Ishikawa (cell line): ENCODE measurements around the gene NEDD1.

Experiments used
- EP300 ChIP-seq: IDR thresholded peaks from 2 replicates; pipeline ENCODE4 v1.6.1; 2012; ENCODE audit warnings: borderline replicate concordance
- FOXM1 ChIP-seq: IDR thresholded peaks from 2 replicates; pipeline ENCODE4 v1.6.1; 2012; ENCODE audit warnings: low read depth, borderline replicate concordance
- TF ChIP-seq, protein P1 (sequence below): IDR thresholded peaks from 2 replicates; pipeline ENCODE4 v1.6.1; 2012
- TF ChIP-seq, protein P2 (sequence below): IDR thresholded peaks from 2 replicates; pipeline ENCODE4 v1.6.1; 2012; ENCODE audit warnings: low read depth, mild to moderate bottlenecking

DNA sequence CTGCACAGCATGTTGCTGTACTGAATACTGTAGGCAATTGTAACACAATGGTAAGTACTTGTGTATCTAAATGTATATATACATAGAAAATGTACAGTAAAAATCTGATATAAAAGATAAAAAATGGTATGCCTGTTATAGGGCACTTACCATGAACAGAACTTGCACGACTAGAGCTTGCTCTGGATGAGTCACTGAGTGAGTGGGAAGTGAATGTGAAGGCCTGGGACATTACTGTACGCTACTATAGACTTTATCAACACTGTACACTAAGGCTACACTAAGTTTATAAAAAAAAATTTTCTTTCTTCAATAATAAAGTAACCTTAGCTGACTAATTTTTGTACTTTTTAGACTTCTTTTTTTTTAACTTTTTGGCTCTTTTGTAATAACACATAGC, 24.2 kb upstream of the NEDD1 start:
- no peak for TF ChIP-seq FOXM1
- TF ChIP-seq, protein P1, sequence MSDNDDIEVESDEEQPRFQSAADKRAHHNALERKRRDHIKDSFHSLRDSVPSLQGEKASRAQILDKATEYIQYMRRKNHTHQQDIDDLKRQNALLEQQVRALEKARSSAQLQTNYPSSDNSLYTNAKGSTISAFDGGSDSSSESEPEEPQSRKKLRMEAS: no peak
- no peak for TF ChIP-seq EP300
- TF ChIP-seq, protein P2, sequence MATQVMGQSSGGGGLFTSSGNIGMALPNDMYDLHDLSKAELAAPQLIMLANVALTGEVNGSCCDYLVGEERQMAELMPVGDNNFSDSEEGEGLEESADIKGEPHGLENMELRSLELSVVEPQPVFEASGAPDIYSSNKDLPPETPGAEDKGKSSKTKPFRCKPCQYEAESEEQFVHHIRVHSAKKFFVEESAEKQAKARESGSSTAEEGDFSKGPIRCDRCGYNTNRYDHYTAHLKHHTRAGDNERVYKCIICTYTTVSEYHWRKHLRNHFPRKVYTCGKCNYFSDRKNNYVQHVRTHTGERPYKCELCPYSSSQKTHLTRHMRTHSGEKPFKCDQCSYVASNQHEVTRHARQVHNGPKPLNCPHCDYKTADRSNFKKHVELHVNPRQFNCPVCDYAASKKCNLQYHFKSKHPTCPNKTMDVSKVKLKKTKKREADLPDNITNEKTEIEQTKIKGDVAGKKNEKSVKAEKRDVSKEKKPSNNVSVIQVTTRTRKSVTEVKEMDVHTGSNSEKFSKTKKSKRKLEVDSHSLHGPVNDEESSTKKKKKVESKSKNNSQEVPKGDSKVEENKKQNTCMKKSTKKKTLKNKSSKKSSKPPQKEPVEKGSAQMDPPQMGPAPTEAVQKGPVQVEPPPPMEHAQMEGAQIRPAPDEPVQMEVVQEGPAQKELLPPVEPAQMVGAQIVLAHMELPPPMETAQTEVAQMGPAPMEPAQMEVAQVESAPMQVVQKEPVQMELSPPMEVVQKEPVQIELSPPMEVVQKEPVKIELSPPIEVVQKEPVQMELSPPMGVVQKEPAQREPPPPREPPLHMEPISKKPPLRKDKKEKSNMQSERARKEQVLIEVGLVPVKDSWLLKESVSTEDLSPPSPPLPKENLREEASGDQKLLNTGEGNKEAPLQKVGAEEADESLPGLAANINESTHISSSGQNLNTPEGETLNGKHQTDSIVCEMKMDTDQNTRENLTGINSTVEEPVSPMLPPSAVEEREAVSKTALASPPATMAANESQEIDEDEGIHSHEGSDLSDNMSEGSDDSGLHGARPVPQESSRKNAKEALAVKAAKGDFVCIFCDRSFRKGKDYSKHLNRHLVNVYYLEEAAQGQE: no peak
